HG03175 (cell line): Measurements from ENCODE around the gene TIMMDC1.
A peak's percentile ranks its signal among the peaks of the same experiment; 100 is the strongest.

ENCODE experiments used
- ATAC-seq: cut with Tn5 transposase; IDR thresholded peaks from one replicate; pipeline ENCODE4 v1.9.1; 2021; ENCODE audit warnings: mild to moderate bottlenecking, moderate library complexity; ENCODE audit not compliant: unreplicated experiment

The TIMMDC1 gene, protein sequence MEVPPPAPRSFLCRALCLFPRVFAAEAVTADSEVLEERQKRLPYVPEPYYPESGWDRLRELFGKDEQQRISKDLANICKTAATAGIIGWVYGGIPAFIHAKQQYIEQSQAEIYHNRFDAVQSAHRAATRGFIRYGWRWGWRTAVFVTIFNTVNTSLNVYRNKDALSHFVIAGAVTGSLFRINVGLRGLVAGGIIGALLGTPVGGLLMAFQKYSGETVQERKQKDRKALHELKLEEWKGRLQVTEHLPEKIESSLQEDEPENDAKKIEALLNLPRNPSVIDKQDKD

DNA sequence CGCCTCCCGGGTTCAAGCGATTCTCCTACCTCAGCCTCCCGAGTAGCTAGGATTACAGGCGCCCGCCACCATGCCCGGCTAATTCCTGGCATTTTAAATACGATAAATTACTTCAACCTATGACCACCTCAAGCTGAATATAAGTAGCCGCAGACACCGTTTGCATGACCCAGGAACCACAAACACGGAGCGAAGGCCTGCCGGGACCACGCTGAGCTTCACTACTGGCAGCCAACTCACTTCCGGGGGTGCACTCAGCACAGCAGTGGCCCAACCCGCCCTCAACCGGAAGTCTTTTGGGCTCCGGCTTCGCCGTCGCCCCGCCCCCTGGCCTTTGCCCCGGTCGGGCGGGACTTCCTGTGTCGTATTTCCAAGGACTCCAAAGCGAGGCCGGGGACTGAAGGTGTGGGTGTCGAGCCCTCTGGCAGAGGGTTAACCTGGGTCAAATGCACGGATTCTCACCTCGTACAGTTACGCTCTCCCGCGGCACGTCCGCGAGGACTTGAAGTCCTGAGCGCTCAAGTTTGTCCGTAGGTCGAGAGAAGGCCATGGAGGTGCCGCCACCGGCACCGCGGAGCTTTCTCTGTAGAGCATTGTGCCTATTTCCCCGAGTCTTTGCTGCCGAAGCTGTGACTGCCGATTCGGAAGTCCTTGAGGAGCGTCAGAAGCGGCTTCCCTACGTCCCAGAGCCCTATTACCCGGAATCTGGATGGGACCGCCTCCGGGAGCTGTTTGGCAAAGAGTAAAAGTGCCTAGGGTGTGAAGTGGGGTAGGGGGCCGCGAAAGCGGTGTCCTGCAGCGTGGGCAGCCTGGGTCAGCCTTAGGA is at the start of gene TIMMDC1:
TSS of gene TIMMDC1 (plus strand) at position 362 of the 826 bp plus-strand sequence. CDS start at position 549, 187 bp downstream.
- ATAC-seq: peak; percentile 99

DNA sequence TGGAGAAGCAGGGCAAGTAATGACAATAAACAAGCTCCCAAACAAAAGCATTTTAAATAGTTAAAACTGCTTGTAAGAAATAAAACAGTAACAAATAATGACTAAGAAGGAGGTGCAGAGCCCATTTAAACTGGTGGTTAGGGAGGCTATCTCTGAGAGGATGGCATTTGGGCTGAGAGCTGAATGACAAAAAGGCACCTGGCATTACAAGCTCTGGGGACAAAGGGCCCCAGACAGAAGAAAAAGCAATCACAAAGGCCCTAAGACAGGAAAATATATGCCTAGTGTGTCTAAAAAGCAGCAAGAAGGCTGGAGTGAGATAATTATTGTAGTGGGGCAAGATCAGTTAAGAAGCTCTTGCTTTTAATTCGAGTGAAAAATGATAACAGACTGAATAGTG is 44.5 kb upstream of the TIMMDC1 start:
- no peak for ATAC-seq

DNA sequence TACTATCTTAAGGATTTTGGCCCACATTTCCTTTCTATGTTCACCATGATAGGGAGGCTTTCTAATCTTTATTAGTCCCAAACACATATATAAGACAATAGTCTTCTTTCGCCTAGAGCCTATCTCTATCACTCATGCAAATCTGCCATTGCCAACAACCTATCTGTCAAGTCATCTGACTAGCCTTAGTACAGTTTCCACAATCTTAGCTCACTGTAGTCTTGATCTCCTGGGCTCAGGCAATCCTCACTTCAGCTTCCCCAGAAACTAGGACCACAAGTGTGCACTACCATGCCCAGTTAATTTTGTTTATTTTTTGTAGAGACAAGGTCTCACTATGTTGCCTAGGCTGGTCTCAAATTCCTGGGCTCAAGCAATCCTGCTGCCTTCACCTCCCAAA is 41.9 kb upstream of the TIMMDC1 start:
- no peak for ATAC-seq

DNA sequence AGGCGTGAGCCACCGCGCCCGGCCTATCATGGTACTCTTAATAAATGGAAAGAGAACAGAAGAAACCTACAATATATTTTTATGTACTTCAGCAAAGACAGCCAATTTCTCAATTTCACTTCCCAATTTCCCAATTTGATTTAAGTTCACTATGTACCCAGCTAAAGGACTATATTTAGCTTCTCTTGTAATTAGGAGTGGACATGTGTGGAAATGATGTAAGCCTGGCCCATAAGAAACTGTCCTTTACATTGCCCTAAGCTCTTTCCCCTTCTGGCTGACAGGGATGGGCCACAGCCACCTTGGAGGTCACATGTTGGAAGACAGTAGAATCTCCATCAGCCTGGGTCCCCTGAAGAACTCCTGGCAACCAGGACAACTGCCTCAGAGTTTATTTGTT is 41.1 kb upstream of the TIMMDC1 start:
- no peak for ATAC-seq

DNA sequence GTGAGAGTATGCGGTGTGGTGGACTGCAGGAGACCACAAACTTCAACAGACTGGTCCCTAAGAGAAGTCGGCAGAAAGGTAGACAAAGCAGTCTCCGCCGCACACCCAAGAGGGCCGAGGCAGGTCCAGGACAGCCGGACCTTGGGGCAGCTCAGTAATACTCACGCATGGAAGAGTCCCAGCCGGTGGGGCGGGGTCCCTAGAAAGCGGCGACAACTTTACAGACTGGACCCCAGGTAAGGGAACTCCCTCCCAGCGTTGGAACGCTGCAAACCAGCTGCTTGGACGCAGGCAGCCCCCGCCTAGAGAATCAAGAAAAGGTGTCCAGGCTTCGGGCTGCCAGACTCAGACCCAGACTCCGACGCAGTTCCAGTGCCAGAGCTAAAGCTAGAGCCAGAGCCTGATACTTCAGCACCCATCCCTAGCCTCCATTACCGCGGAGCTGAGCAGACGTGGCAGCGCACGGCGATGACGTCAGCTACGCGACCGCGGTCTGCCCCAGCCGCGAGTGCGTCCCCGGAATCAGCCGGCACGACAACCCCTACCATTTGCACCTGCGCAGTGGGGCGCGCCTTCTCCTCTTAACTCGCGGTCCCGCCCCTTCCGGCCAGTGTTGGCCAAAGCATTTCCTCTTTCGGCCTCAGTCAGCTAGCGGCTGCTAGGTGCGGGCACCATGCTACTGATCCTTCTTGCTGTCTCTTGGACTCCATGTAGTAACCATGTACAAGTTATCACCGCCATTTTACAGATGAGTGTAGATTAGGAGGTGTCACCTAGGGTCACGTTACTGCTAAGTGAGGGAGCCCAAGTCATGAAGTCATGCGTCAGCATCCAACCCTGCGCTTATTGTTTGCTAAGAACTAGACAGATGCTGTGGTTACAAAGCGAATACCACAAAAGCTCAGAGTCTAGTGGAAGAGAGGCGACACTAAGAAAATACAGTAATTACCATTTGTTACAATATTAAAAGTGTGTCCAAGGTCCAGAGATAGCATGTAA is 34.9 kb upstream of the TIMMDC1 start, which contains the start of gene TMEM39A:
TSS of gene TMEM39A (minus strand) at position 445 of the 999 bp plus-strand sequence. CDS start 1,541 bp downstream, outside the sequence.
- ATAC-seq: peak; percentile 94

DNA sequence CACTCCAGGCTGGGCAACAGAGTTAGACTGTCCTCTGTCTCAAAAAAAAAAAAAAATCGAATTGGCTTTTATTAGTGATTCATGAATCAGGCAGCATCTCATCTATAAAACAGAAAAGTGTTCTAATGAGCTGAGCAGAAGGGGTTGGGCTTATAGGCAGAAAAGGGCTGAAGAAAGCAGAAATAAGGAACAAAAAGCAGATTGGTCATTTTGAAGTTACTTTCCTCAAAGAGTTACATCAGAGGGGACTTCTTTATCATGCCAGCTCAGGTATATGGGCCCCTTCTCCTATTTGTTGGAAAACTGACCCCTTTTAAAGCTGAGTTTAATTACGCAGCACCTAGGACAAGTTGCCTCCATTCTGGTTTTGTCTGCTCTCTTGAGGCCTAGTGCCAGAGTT is 30.3 kb upstream of the TIMMDC1 start:
- no peak for ATAC-seq

DNA sequence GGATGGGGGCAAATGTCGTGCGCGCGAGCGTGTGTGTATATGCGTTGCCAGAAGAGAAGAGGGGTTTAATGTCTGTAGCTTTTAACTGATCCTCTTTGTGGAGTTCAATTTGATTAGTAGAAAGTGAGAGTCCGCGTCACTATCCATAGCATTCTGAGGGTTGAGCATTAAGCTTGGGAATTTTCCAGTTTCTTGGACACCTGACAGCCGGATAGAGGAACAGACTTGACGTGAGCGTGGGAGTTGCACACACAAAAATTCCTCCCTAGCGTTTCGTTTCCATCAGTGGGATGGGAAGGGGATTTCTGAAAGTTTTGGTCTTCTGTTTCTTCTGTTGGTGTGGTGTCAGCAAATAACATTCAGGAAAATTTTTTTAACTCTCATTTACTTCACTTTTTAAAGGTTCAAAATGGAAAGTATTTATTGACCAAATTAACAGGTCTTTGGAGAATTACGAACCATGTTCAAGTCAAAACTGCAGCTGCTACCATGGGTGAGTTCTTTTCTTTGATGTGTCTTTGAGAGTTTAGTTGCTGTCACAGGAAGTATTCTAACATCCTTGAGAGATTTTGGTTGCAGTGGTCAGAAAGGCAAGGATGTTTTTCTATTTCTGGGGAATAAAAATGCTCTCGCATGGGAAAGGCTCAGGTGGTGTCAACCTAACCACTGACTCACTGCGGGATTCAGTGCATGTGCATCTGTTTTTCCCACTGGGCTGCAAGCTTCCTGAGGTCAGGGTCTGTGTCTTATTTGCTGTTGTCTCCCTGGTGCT is 28.7 kb upstream of the TIMMDC1 start:
- no peak for ATAC-seq

GRCh38 chr3:119470866-119471265 is 27.5 kb upstream of the TIMMDC1 start:
- no peak for ATAC-seq

GRCh38 chr3:119481079-119481478 is 17.3 kb upstream of the TIMMDC1 start:
- ATAC-seq: no peak

DNA sequence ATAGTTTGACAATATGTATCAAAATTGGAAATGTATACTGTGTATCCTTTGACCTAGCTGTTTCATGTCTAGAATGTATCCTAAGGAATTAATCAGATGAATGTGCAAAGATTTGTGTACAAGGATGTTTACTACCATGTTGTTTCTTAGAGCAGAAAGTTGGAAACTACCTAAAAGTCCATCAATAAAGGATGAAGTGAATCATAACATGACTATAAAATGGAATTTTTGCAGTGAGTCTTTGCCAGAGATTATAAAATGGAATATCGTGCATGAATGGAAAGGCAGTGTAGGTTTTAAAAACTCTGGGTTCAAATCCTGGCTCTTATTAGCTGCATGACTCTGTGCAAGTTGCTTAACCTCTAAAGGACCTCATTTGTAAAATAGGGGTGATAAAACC is 15.2 kb upstream of the TIMMDC1 start:
- ATAC-seq: no peak

DNA sequence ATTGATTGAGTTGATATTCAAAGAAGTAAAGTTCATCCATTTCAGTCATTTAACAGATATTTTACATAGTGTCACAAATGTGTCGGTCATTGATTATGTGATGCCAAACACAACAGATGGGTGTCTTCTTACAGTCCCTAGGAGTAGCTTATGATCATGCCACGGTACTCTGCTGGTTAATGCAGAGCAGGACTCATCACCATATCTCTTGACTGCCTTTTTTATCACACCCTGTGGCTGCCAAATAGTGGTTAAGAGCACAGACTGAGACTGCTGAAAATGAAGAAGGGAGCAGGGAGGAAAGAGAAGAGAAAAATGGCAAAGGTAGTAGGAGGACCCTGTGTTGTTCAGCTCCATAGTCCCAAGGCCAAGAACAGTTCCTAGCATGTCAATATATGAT is 12.8 kb upstream of the TIMMDC1 start:
- ATAC-seq: no peak

- no peak for ATAC-seq
These were observed 8.2 kb upstream of the TIMMDC1 start for GRCh38 chr3:119490153-119490552.

DNA sequence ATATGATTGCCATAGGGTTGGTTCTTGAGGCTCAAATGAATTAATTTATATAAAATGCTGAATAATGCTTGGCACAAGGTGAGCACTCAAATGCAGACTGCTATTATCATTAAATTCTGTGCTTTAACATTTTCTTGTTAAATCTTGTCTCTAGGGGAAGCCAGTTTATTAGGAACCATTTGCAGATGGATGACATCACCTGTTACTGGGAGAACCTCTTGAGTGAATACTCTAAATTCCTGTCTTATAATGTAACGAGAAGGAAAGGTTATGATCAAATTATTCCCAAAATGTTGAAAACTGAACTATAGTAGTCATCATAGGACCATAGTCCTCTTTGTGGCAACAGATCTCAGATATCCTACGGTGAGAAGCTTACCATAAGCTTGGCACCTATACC is 6.2 kb upstream of the TIMMDC1 start:
- ATAC-seq: no peak

- no peak for ATAC-seq
These were observed 5.5 kb upstream of the TIMMDC1 start for GRCh38 chr3:119492810-119493209.

GRCh38 chr3:119494597-119494996 is 3.8 kb upstream of the TIMMDC1 start:
- no peak for ATAC-seq

GRCh38 chr3:119497820-119498185 is 544 bp upstream of the TIMMDC1 start:
- ATAC-seq: no peak

GRCh38 chr3:119500265-119500664 is 1.9 kb downstream of the TIMMDC1 start:
- no peak for ATAC-seq

GRCh38 chr3:119500901-119501300 is 2.6 kb downstream of the TIMMDC1 start:
- no peak for ATAC-seq

- ATAC-seq: no peak
These were observed 8.3 kb downstream of the TIMMDC1 start for GRCh38 chr3:119506631-119507030.

DNA sequence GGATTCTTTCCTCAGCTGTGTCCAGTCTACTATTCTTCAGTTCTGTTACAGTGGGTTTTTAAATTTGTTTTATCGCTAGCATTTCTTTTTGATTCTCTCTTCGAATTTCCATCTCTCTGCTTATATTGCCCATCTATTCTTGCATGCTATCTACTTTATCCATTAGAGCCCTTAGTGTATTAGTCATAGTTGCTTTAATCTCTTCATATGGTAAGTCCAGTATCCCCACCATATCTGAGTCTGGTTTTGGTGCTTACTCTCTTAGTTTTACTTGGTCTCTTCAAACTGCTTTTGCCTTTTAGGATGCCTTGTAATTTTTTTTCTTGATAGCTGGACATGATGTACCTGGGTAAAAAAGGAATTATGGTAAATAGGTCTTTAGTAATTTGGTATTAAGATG is 9.1 kb downstream of the TIMMDC1 start:
- no peak for ATAC-seq
